GM18505 (cell line): ENCODE data around the gene EMC1.
"Not testable (repeated sequence)": the region's sequence is repeated elsewhere in the genome, so short reads cannot be mapped to it uniquely, and the experiment has no call there.

Experiments
- ATAC-seq: cut with Tn5 transposase; IDR thresholded peaks from one replicate; pipeline ENCODE4 v1.9.1; 2021; ENCODE audit not compliant: unreplicated experiment
- POLR2A ChIP-seq: IDR thresholded peaks from 4 replicates; pipeline ENCODE4 v1.6.1; 2011; ENCODE audit warnings: borderline replicate concordance; ENCODE audit not compliant: insufficient read depth, insufficient read length; ENCODE audit errors: extremely low read depth

EMC1 gene

GRCh38 chr1:19251305-19252196, at the start of gene EMC1, which contains the start of gene MRTO4:
TSS of gene EMC1 (minus strand) at chr1:19251524. CDS start at chr1:19251509, 15 bp downstream.
TSS of gene MRTO4 (plus strand) at chr1:19251805. CDS start at chr1:19251836, 31 bp downstream.
- TF ChIP-seq POLR2A = peak; percentile 94
- peak; percentile 74 for ATAC-seq

DNA sequence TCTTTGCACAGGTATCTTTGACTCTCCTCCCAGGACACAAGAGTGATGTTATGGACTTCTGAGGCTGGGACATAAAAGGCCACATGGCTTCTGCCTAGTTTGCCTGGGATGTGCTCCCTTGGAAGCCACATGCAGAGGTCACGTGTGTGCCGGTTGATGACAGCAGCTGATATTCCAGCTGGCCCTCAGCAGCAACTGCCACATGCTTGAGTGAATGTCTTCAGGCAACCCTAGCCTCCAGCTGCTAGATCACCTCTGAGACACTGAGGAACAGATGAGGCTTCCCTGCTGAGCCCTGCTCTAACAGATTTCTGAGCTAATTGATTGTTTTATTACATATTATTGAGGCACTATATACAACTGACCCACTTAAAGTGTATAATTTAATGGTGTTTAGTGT, 48.9 kb upstream of the EMC1 start:
- ATAC-seq = no peak
- TF ChIP-seq POLR2A = no peak

- no peak for ATAC-seq
These were observed 43.3 kb upstream of the EMC1 start for GRCh38 chr1:19294638-19295037.

DNA sequence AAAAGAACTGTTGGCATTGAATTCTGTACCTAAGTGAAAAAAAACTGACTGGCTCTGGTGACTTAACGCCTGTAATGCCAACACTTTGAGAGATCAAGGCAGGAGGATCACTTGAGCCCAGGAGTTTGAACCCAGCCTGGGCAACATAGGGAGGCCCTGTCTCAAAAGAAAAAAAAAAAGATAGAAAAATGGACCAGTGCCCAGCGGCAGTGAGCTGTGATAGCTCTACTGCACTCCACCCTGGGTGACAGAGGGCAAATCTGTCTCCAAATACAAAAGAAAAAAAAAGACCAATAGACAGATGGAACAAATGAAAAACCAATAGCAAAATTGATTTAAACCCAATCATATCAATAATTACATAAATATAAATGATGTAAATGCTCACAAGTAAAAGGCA, 37.9 kb upstream of the EMC1 start:
- ATAC-seq = no peak
- no peak for TF ChIP-seq POLR2A

More at GRCh38 chr1:19294638-19295037, 43.3 kb upstream of the EMC1 start:
- TF ChIP-seq POLR2A = no peak

GRCh38 chr1:19288324-19289241, 37.3 kb upstream of the EMC1 start, which contains the start of gene AKR7A3:
TSS of gene AKR7A3 (minus strand) at chr1:19288770. CDS start at chr1:19288709, 61 bp downstream.
- ATAC-seq = not testable (repeated sequence)

DNA sequence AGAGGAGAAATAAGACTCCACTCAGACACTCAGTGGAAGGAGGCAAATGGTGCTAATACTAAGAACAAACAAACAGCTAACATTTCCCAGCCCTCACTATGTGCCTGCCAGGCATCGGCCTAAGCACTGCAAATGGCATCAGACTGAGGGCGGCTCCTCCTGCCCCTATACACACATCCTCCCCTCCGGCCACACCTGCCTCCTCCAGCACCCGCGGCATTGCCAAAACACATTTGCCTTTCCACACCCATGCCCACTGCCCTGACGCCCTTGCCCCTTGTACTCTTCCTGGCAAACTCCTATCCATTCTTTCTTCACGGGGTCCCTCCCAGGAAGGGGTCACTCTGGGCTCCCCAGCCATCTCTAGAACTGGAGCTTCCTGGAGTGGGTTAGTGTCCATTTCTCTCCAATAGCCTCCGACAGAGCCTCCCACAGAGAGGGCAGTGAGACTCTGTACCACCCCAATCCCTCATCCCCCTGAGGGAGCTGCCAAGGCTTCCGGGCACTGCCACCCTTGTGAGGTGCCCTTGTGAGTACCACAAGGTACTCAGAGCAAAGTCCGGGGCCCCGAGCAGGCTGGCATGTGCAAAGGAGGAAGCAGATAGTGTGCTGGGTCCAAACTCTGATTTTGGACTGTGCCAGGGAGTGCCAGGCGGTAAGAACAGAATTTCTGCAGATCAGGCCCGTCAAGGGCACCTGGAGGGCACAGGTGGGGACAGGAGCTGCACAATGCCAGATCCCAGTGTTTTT, 36.3 kb upstream of the EMC1 start:
- no peak for TF ChIP-seq POLR2A
- no peak for ATAC-seq

GRCh38 chr1:19285807-19286206, 34.5 kb upstream of the EMC1 start:
- ATAC-seq = not testable (repeated sequence)

DNA sequence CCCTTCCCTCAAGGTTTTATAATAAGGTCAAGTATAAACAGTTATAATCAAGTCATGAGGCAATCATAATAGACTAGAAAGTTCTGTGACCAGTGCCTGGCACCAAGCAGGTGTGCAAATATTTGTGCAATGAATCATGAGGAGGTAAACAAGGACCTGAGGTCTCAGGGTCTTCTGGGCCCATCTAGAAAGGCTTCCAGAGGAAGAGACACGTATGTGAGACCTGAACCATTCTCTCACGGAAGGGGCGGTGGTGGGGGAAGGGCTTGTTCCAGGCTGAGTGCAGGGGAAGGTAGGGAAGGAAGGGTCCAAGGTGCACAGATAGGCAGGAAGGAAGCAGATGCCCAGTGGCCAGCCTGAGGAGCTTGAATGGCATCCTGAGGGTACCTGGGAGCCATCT, 34.0 kb upstream of the EMC1 start:
- ATAC-seq = not testable (repeated sequence)

- TF ChIP-seq POLR2A = no peak
- no peak for ATAC-seq
These were observed 33.6 kb upstream of the EMC1 start for GRCh38 chr1:19284881-19285280.

- TF ChIP-seq POLR2A = no peak
- ATAC-seq = no peak
These were observed 32.6 kb upstream of the EMC1 start for GRCh38 chr1:19283891-19284290.

DNA sequence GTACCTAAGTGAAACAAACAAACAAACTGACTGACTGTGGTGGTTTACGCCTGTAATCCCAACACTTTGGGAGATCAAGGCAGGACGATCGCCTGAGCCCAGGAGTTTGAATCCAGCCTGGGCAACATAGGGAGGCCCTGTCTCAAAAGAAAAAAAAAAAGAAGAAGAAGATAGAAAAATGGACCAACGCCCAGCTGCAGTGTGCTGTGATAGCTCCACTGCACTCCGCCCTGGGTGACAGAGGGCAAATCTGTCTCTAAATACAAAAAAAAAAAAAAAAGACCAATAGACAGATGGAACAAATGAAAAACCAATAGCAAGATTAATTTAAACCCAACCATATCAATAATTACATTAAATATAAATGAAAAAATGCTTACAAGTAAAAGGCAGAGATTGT, 23.3 kb upstream of the EMC1 start:
- ATAC-seq = no peak
- no peak for TF ChIP-seq POLR2A

DNA sequence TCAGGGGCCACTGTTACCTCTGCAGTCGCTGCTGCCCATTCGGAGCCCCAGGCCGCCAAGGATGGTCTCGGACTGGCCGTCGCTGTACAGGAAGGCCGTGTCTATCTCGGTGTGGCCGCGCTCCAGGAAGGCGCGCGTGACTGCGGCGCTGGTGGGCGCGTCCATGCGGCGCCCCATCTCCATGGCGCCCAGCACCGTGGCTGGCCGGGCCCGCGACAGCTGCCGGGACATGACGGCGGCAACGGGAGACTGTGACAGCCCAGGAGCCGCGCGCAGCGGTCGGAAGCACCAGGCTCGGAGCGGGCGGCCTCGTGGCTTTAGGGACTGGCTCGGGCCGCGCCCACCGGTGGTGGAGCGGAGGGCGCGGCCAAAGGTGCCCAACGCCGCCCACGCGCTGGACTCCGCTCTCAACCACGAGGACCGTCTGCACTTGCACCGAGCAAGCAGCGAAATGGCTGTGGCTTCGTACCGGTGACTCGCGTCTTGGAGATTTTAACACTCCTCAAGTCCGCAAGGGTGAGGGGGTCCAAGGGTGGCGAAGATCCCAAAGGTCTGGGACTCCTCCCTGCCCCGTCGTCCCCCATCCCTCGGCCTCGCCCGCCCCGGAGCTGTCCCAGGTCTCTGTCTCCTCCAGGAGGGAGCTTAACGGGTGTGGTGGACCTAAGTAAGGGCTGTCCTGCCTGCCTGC, 22.7 kb upstream of the EMC1 start:
- ATAC-seq = not testable (repeated sequence)
